PFSK-1 (cell line): ENCODE data around the gene CABP5.

Source experiments
- FOXP2 ChIP-seq: optimal IDR thresholded peaks from 2 replicates; pipeline ENCODE3; 2011; ENCODE audit warnings: borderline replicate concordance, control low read depth, inconsistent platforms; ENCODE audit not compliant: insufficient read depth; ENCODE audit errors: extremely low read length, extremely low read depth
- POLR2AphosphoS5 ChIP-seq: IDR thresholded peaks from 2 replicates; pipeline ENCODE4 v1.6.1; 2012; ENCODE audit warnings: low read depth, mild to moderate bottlenecking, control low read depth, low read length, moderate library complexity
- REST ChIP-seq, 2 experiments: IDR thresholded peaks; 2 replicates each; pipeline versions ENCODE4 v1.6.1 to v1.8.0; 2011 to 2012; ENCODE audit warnings: low read depth in 2 of 2, low read length in 2 of 2, control low read depth in 1 of 2, inconsistent platforms in 1 of 2, mild to moderate bottlenecking in 1 of 2, moderate library complexity in 1 of 2; ENCODE audit not compliant: insufficient read depth in 1 of 2
- SIN3A ChIP-seq: IDR thresholded peaks from 2 replicates; pipeline ENCODE4 v1.6.1; 2012; ENCODE audit warnings: mild to moderate bottlenecking, low read length, moderate library complexity, borderline replicate concordance; ENCODE audit not compliant: insufficient read depth
- TAF1 ChIP-seq: IDR thresholded peaks from 2 replicates; pipeline ENCODE4 v1.6.1; 2012; ENCODE audit warnings: low read length, control low read depth, borderline replicate concordance; ENCODE audit not compliant: insufficient read depth

DNA sequence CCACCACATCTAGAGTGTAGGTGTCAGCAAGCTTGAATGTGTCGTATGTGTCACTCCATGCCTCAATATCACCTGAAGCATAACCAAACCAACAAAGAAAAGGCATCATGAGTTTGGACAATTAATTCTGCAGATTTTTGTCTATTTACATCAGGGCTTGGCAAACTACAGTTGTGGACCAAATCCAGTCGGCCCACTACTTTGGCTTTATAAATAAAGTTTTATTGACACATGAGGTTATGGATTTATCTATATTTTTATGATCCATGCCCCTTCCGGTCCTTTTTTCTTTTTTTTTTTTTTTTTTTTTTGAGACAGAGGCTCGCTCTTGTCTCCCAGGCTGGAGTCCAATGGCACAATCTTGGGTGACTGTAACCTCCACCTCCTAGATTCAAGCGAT is 9.2 kb upstream of the CABP5 start:
- TF ChIP-seq POLR2AphosphoS5 (no peak), REST (IDR thresholded peaks at IDR 0.05; ENCODE audit: insufficient read depth in 1 of 2, low read depth in 2 of 2, low read length in 2 of 2) (no peak), TAF1 (no peak), FOXP2 (no peak), SIN3A (no peak)
